H9 (cell line): Measurements from ENCODE around the gene KLF13. TPM values are rescaled to one million over a fixed set of nuclear protein-coding genes. Genes with fewer than 3 reads are reported as not detected.

Source experiments
- DNase-seq: peaks from one replicate; pipeline ENCODE4 v3.0.0-alpha.2; 2017
- H2AFZ ChIP-seq: one replicate; pipeline ENCODE4 v1.6.1; 2013; ENCODE audit warnings: mild to moderate bottlenecking, low read length, control low read depth, moderate library complexity
- H2AK5ac ChIP-seq: 2 replicates; pipeline ENCODE4 v1.6.1; 2013; ENCODE audit warnings: low read length, control low read depth, mixed read lengths; ENCODE audit not compliant: insufficient read length
- H2BK120ac ChIP-seq: one replicate; pipeline ENCODE4 v1.6.1; 2013; ENCODE audit warnings: low read depth, mild to moderate bottlenecking, low read length, control low read depth, inconsistent platforms; ENCODE audit not compliant: poor library complexity, severe bottlenecking
- H2BK12ac ChIP-seq: 2 replicates; pipeline ENCODE4 v1.6.1; 2013; ENCODE audit warnings: low read length, control low read depth, mixed read lengths, low read depth; ENCODE audit not compliant: insufficient read length
- H2BK15ac ChIP-seq: 2 replicates; pipeline ENCODE4 v1.6.1; 2013; ENCODE audit warnings: low read depth, low read length, control low read depth
- H2BK20ac ChIP-seq: one replicate; pipeline ENCODE4 v1.6.1; 2013; ENCODE audit warnings: low read depth, mild to moderate bottlenecking, low read length, control low read depth, inconsistent platforms; ENCODE audit not compliant: poor library complexity, severe bottlenecking
- H2BK5ac ChIP-seq: 2 replicates; pipeline ENCODE4 v1.6.1; 2013; ENCODE audit warnings: low read length, control low read depth, mixed read lengths; ENCODE audit not compliant: insufficient read length
- H3K14ac ChIP-seq: 2 replicates; pipeline ENCODE4 v1.6.1; 2013; ENCODE audit warnings: low read length, control low read depth; ENCODE audit not compliant: insufficient read depth
- H3K18ac ChIP-seq: 2 replicates; pipeline ENCODE4 v1.6.1; 2013; ENCODE audit warnings: low read depth, mild to moderate bottlenecking, mixed read lengths, low read length, control low read depth; ENCODE audit not compliant: insufficient read length
- H3K23ac ChIP-seq: 2 replicates; pipeline ENCODE4 v1.6.1; 2013; ENCODE audit warnings: low read length, control low read depth, mixed read lengths, low read depth; ENCODE audit not compliant: insufficient read length
- H3K23me2 ChIP-seq: 2 replicates; pipeline ENCODE4 v1.6.1; 2013; ENCODE audit warnings: low read depth, mild to moderate bottlenecking, mixed read lengths, low read length, control low read depth; ENCODE audit not compliant: insufficient read length, poor library complexity, severe bottlenecking
- H3K27ac ChIP-seq: 2 replicates; pipeline ENCODE4 v1.5.1; 2013; ENCODE audit warnings: low read length, control low read depth, mixed read lengths, low read depth; ENCODE audit not compliant: insufficient read length
- H3K27me3 ChIP-seq: 2 replicates; pipeline ENCODE4 v1.6.1; 2013; ENCODE audit warnings: low read length, control low read depth, inconsistent platforms; ENCODE audit not compliant: insufficient read depth
- H3K4ac ChIP-seq: 2 replicates; pipeline ENCODE4 v1.6.1; 2013; ENCODE audit warnings: low read depth, mild to moderate bottlenecking, control low read depth, inconsistent platforms, low read length, moderate library complexity
- H3K4me1 ChIP-seq: 2 replicates; pipeline ENCODE4 v1.6.1; 2013; ENCODE audit warnings: low read length, control low read depth, inconsistent platforms; ENCODE audit not compliant: insufficient read depth
- H3K4me2 ChIP-seq: 2 replicates; pipeline ENCODE4 v1.6.1; 2013; ENCODE audit warnings: low read length, control low read depth, mixed read lengths; ENCODE audit not compliant: insufficient read length, insufficient read depth
- H3K56ac ChIP-seq: 2 replicates; pipeline ENCODE4 v1.6.1; 2013; ENCODE audit warnings: low read depth, mild to moderate bottlenecking, mixed read lengths, low read length, control low read depth; ENCODE audit not compliant: insufficient read length
- H3K79me1 ChIP-seq: 2 replicates; pipeline ENCODE4 v1.6.1; 2013; ENCODE audit warnings: low read depth, mild to moderate bottlenecking, moderate library complexity, low read length, control low read depth, inconsistent platforms; ENCODE audit not compliant: insufficient read depth, poor library complexity, severe bottlenecking
- H3K79me2 ChIP-seq: 2 replicates; pipeline ENCODE4 v1.6.1; 2013; ENCODE audit warnings: low read length, control low read depth, inconsistent platforms; ENCODE audit not compliant: insufficient read depth
- H3K9ac ChIP-seq: 2 replicates; pipeline ENCODE4 v1.6.1; 2013; ENCODE audit warnings: low read length, control low read depth, mixed read lengths; ENCODE audit not compliant: insufficient read length; ENCODE audit errors: extremely low read depth
- H3K9me3 ChIP-seq: one replicate; pipeline ENCODE4 v1.6.1; 2013; ENCODE audit warnings: low read depth, low read length, inconsistent platforms; ENCODE audit not compliant: control insufficient read depth
- H3T11ph ChIP-seq: one replicate; pipeline ENCODE4 v1.6.1; 2013; ENCODE audit warnings: mild to moderate bottlenecking, low read length, control low read depth, inconsistent platforms
- H4K20me1 ChIP-seq: one replicate; pipeline ENCODE4 v1.6.1; 2013; ENCODE audit not compliant: control insufficient read depth, insufficient read length, insufficient read depth
- H4K5ac ChIP-seq: 2 replicates; pipeline ENCODE4 v1.6.1; 2013; ENCODE audit warnings: low read depth, mild to moderate bottlenecking, mixed read lengths, low read length, control low read depth; ENCODE audit not compliant: insufficient read length
- H4K8ac ChIP-seq: replicated peaks from 2 replicates; pipeline ENCODE4 v1.6.1; 2013; ENCODE audit warnings: low read length, control low read depth, mixed read lengths, low read depth; ENCODE audit not compliant: insufficient read length
- H4K91ac ChIP-seq: 2 replicates; pipeline ENCODE4 v1.6.1; 2013; ENCODE audit warnings: low read depth, mild to moderate bottlenecking, moderate library complexity, mixed read lengths, low read length, control low read depth; ENCODE audit not compliant: insufficient read length
- H3K27ac Mint-ChIP-seq, 3 experiments: 2 replicates in 2 of 3; 3 replicates in 1 of 3; pipeline ENCODE4 v1.8.0; 2020 to 2021; ENCODE audit warnings: mixed read lengths in 3 of 3, mild to moderate bottlenecking in 1 of 3, moderate library complexity in 1 of 3
- H3K27me3 Mint-ChIP-seq: 2 replicates; pipeline ENCODE4 v1.8.0; 2021; ENCODE audit warnings: low read depth, mild to moderate bottlenecking, moderate library complexity, mixed read lengths
- H3K36me3 Mint-ChIP-seq, 3 experiments: 2 replicates in 2 of 3; 3 replicates in 1 of 3; pipeline ENCODE4 v1.8.0; 2020 to 2021; ENCODE audit warnings: low read depth in 3 of 3, mixed read lengths in 3 of 3; ENCODE audit not compliant: insufficient read depth in 1 of 3
- H3K4me1 Mint-ChIP-seq, 2 experiments: 2 replicates each; pipeline ENCODE4 v1.8.0; 2020; ENCODE audit warnings: mixed read lengths in 2 of 2
- H3K4me3 Mint-ChIP-seq, 2 experiments: 2 replicates in 1 of 2; 3 replicates in 1 of 2; pipeline ENCODE4 v1.8.0; 2020 to 2021; ENCODE audit warnings: mild to moderate bottlenecking in 2 of 2, mixed read lengths in 2 of 2, moderate library complexity in 1 of 2
- H3K9me3 Mint-ChIP-seq, 2 experiments: 2 replicates in 1 of 2; 3 replicates in 1 of 2; pipeline ENCODE4 v1.8.0; 2020; ENCODE audit warnings: mild to moderate bottlenecking in 2 of 2, mixed read lengths in 2 of 2, moderate library complexity in 1 of 2
- WGBS: extraction: QIAGEN DNeasy Blood & Tissue Kit; methylation state at CpG from one replicate; pipeline ENCODE4 v1.1.7; 2013; ENCODE audit warnings: missing lambda C conversion rate, low lambda C conversion rate, mixed read lengths; ENCODE audit not compliant: insufficient read length; ENCODE audit errors: extremely low coverage; 5-methylcytosine and 5-hydroxymethylcytosine counted together
- total RNA-seq: library from RNA; stranded (reverse); gene quantifications from 2 replicates; pipeline ENCODE4 v1.2.1, GENCODE V29; 2021
- TF ChIP-seq, protein P1 (sequence below): fragments of 200-600 bp; sonication (generic); conservative IDR thresholded peaks from 3 replicates; pipeline ENCODE4 v1.8.0; 2021; ENCODE audit warnings: antibody characterized with exemption, mild to moderate bottlenecking

The KLF13 gene
- total RNA-seq, 1 experiment from 2014 or later: 33.4 TPM

DNA sequence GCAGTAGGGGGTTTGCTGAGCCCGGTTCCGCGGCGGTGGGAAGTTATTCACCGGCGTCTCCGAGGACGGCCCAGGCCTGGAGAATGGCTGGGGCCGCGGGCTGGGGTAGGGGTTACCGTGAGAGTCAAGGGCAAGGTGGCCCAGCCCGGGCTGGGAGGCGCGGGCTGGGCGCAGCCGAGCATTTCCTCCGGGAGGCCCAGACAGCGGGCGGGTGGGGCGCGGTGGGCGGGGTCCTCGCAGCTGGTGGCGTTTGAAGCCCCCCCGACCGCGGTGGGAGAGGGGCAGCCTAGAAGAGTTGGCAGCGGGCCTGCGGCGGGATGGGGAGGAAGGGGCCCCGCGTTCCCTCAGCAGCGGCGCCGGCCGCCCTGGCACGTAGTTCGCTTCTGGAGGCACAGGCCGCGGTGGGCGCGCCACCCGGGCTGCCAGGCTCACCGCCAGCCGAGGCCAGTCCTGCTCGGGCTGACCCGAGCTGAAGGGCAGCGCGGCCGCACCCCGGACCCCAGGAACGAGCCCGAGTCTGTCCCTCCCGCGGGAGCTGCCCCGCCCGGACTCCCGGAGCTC lies 960 bp upstream of the KLF13 start:
- Histone ChIP-seq H3K23me2 (peaks cover 13% of the 10 kb centered on the region), H3K14ac (no peak overlapping the region), H3K23ac (no peak overlapping the region), H3K9ac (no peak overlapping the region), H3K4ac (no peak overlapping the region), H4K5ac (no peak overlapping the region), H2AK5ac (no peak overlapping the region), H3K79me1 (peaks cover 3% of the 10 kb centered on the region), H2BK20ac (no peak overlapping the region), H2AFZ (no peak overlapping the region), H2BK12ac (no peak overlapping the region), H3K18ac (no peak overlapping the region), H3K79me2 (peaks cover 6% of the 10 kb centered on the region), H3K4me1 (0 out of 2 replicates have a peak, but pooled peaks cover 3% of the 10 kb centered on the region), H4K8ac (no peak overlapping the region), H2BK5ac (no peak overlapping the region), H3K9me3 (no peaks in the 10 kb centered on the region), H3K27me3 (0 out of 2 replicates have a peak, but pooled peaks cover 2% of the 10 kb centered on the region), H3K4me2 (peak overlapping the region; percentile 26), H3K27ac (no peak overlapping the region), H2BK15ac (no peak overlapping the region), H4K91ac (no peak overlapping the region), H3K56ac (no peak overlapping the region), H3T11ph (no peak overlapping the region), H2BK120ac (no peak overlapping the region), H4K20me1 (no peaks in the 10 kb centered on the region)
- Mint-ChIP-seq H3K9me3 (peaks cover 0 to 9% of the 10 kb centered on the region in 2 experiments; a peak in 2 of 5 replicates), H3K27ac (peak overlapping the region in 1 of 3 experiments; percentile 68; a peak in 1 of 7 replicates), H3K4me1 (peaks cover 29 to 35% of the 10 kb centered on the region in 2 experiments), H3K4me3 (peak overlapping the region; percentile 78 to 84), H3K36me3 (peaks cover 0 to 16% (median 2%) of the 10 kb centered on the region in 3 experiments; a peak in 2 of 7 replicates), H3K27me3 (peaks cover 21% of the 10 kb centered on the region)
- no CpG with 5 or more reads among the region's 58 CpGs for WGBS
- TF ChIP-seq, protein P1, sequence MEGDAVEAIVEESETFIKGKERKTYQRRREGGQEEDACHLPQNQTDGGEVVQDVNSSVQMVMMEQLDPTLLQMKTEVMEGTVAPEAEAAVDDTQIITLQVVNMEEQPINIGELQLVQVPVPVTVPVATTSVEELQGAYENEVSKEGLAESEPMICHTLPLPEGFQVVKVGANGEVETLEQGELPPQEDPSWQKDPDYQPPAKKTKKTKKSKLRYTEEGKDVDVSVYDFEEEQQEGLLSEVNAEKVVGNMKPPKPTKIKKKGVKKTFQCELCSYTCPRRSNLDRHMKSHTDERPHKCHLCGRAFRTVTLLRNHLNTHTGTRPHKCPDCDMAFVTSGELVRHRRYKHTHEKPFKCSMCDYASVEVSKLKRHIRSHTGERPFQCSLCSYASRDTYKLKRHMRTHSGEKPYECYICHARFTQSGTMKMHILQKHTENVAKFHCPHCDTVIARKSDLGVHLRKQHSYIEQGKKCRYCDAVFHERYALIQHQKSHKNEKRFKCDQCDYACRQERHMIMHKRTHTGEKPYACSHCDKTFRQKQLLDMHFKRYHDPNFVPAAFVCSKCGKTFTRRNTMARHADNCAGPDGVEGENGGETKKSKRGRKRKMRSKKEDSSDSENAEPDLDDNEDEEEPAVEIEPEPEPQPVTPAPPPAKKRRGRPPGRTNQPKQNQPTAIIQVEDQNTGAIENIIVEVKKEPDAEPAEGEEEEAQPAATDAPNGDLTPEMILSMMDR: no peak
- no peak for DNase-seq
